Peyer's patch (tissue), 4 donors: Measurements from ENCODE around the gene FOXL1. TPM values are rescaled to one million over a fixed set of nuclear protein-coding genes. Genes with fewer than 3 reads are reported as not detected.

Experiments
- DNase-seq, 3 donors: peaks; one replicate each; pipeline ENCODE4 v3.0.0-alpha.2; 2017 to 2019
- H3K27ac ChIP-seq, 4 donors: fragments of 200-600 bp; sonication (generic); one replicate each; pipeline ENCODE4 v1.5.1; 2016 to 2019
- H3K27me3 ChIP-seq, 2 donors: fragments of 200-600 bp; sonication (generic); one replicate each; pipeline ENCODE4 v1.5.1; 2019
- H3K36me3 ChIP-seq, 3 donors: fragments of 200-600 bp; sonication (generic); one replicate each; pipeline ENCODE4 v1.5.1; 2016 to 2019
- H3K4me1 ChIP-seq, 4 donors: fragments of 200-600 bp; sonication (generic); one replicate each; pipeline ENCODE4 v1.5.1; 2016 to 2019
- H3K4me3 ChIP-seq, 4 donors: fragments of 200-600 bp; sonication (generic); 1 replicate in 3 of 4; 2 replicates in 1 of 4; pipeline ENCODE4 v1.5.1; 2016 to 2019; ENCODE audit warnings: mild to moderate bottlenecking in 1 of 4
- H3K9me3 ChIP-seq, 4 donors: fragments of 200-600 bp; sonication (generic); one replicate each; pipeline ENCODE4 v1.5.1; 2016 to 2019; ENCODE audit warnings: mild to moderate bottlenecking in 1 of 4
- POLR2A ChIP-seq, 2 donors: fragments of 450-650 bp; IDR thresholded peaks; one replicate each; pipeline ENCODE4 v1.5.1; 2017; ENCODE audit warnings: antibody characterized with exemption in 2 of 2, mild to moderate bottlenecking in 2 of 2, moderate library complexity in 2 of 2
- total RNA-seq, 4 donors: library from RNA; depleted of rRNA; stranded (reverse); fragments of >200 nt; gene quantifications; one replicate each; pipeline ENCODE4 v1.1.0, GENCODE V29; 2016
- TF ChIP-seq, protein P1 (sequence below), 6 experiments: fragments of 450-650 bp in 4 of 6; fragments of 200-600 bp in 2 of 6; sonication (generic) in 1 of 6; IDR thresholded peaks; one replicate each; pipeline ENCODE4 v1.5.1; 2017 to 2019; ENCODE audit warnings: antibody characterized with exemption in 6 of 6, mild to moderate bottlenecking in 3 of 6, moderate library complexity in 1 of 6

FOXL1 gene
- total RNA-seq, 4 donors from 2014 or later: 2.0 to 12.4 (median 3.0) TPM

DNA sequence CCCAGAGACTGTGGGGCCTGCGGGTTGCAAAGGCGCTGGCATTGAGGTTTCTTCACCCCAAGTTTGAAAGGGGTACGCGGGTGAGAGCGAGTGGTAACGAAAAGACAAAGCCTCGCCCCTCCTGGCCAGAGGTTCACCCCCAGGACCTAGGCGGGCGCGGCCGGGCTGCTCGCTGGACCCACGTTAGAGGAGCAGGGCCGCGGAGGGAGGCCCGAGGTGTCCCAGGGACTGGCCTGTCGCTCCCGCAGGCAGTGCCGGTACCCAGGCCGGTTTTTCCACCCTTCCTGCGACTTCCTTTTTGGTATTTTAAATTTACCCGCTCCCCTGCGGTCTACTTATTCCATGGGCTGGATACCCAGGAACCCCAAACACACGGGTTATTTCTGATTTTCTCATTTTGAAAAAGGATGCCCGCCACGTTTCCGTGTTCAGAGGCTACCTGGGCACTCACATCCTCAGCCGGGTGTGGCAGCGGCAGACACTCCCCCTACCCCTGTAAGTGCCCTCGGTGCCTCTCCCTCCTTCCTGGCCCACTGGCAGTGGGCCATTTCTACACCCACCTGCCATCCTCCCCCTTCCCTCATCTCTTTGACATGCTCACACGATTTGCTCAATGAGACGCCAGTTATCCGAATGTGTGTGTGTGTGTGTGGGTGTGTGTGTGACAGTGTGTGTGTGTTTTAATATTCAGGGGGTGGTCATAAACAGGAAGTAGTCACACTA lies 1.6 kb upstream of the FOXL1 start:
- TF ChIP-seq, protein P1, sequence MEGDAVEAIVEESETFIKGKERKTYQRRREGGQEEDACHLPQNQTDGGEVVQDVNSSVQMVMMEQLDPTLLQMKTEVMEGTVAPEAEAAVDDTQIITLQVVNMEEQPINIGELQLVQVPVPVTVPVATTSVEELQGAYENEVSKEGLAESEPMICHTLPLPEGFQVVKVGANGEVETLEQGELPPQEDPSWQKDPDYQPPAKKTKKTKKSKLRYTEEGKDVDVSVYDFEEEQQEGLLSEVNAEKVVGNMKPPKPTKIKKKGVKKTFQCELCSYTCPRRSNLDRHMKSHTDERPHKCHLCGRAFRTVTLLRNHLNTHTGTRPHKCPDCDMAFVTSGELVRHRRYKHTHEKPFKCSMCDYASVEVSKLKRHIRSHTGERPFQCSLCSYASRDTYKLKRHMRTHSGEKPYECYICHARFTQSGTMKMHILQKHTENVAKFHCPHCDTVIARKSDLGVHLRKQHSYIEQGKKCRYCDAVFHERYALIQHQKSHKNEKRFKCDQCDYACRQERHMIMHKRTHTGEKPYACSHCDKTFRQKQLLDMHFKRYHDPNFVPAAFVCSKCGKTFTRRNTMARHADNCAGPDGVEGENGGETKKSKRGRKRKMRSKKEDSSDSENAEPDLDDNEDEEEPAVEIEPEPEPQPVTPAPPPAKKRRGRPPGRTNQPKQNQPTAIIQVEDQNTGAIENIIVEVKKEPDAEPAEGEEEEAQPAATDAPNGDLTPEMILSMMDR (IDR thresholded peaks at IDR 0.05): no peak
- no peak for TF ChIP-seq POLR2A (IDR thresholded peaks at IDR 0.05)
- Histone ChIP-seq H3K27ac (peak overlapping the region in 2 of 4 donors; percentile 64 to 67), H3K9me3 (no peaks in the 10 kb centered on the region)

GRCh38 chr16:86577314-86577971 lies 906 bp upstream of the FOXL1 start:
- DNase-seq: no peak
- Histone ChIP-seq H3K36me3 (no peaks in the 10 kb centered on the region), H3K27ac (peak overlapping the region in 3 of 4 donors; percentile 55 to 78 (median 67)), H3K9me3 (no peaks in the 10 kb centered on the region), H3K4me3 (no peak overlapping the region), H3K4me1 (peaks cover 0 to 7% (median 0%) of the 10 kb centered on the region in 4 donors), H3K27me3 (peaks cover 0 to 30% of the 10 kb centered on the region in 2 donors)
- TF ChIP-seq, protein P1 (IDR thresholded peaks at IDR 0.05): no peak
- no peak for TF ChIP-seq POLR2A (IDR thresholded peaks at IDR 0.05)

More for the DNA sequence above, 1.6 kb upstream of the FOXL1 start:
- peaks cover 0 to 7% (median 0%) of the 10 kb centered on the region in 4 donors for H3K4me1 ChIP-seq
- H3K4me3 ChIP-seq: peak overlapping the region in 3 of 4 donors; percentile 24 to 56 (median 51)
- peaks cover 0 to 34% of the 10 kb centered on the region in 2 donors for H3K27me3 ChIP-seq
- no peak for DNase-seq
- no peaks in the 10 kb centered on the region for H3K36me3 ChIP-seq

GRCh38 chr16:86578611-86579267 lies 390 bp downstream of the FOXL1 start:
- Histone ChIP-seq H3K4me1 (peaks cover 0 to 7% (median 0%) of the 10 kb centered on the region in 4 donors), H3K36me3 (no peaks in the 10 kb centered on the region), H3K4me3 (peak overlapping the region in 3 of 4 donors; percentile 27 to 47 (median 37)), H3K27ac (peak overlapping the region; percentile 36 to 80 (median 58)), H3K27me3 (peaks cover 0 to 30% of the 10 kb centered on the region in 2 donors), H3K9me3 (no peaks in the 10 kb centered on the region)
- TF ChIP-seq, protein P1 (IDR thresholded peaks at IDR 0.05): no peak
- no peak for TF ChIP-seq POLR2A (IDR thresholded peaks at IDR 0.05)
- DNase-seq: no peak

GRCh38 chr16:86579268-86580062 lies 1.1 kb downstream of the FOXL1 start:
- H3K9me3 ChIP-seq: no peaks in the 10 kb centered on the region
- TF ChIP-seq POLR2A (IDR thresholded peaks at IDR 0.05): no peak
- TF ChIP-seq, protein P1 (IDR thresholded peaks at IDR 0.05): no peak
- no peaks in the 10 kb centered on the region for H3K36me3 ChIP-seq
- peak overlapping the region; percentile 36 to 80 (median 58) for H3K27ac ChIP-seq
- H3K4me3 ChIP-seq: peak overlapping the region in 3 of 4 donors; percentile 27 to 47 (median 37)
- H3K27me3 ChIP-seq: peaks cover 0 to 30% of the 10 kb centered on the region in 2 donors
- H3K4me1 ChIP-seq: peaks cover 0 to 7% (median 0%) of the 10 kb centered on the region in 4 donors
- no peak for DNase-seq
